ENCODE measurements around the gene WNT7A. TPM values are rescaled to one million over a fixed set of nuclear protein-coding genes. Genes with fewer than 3 reads are reported as not detected.

Gene WNT7A
- total RNA-seq, 1 donor from 2014 or later = not detected

GRCh38 chr3:13831386-13831996 lies 48.4 kb downstream of the WNT7A start:
- no peak for DNase-seq (ENCODE audit: extremely low read depth, low read depth, low spot score)

- no peak for DNase-seq (ENCODE audit: extremely low read depth, low read depth, low spot score)
Observed at GRCh38 chr3:13829311-13829710, 50.6 kb downstream of the WNT7A start.

GRCh38 chr3:13828501-13829265 lies 51.2 kb downstream of the WNT7A start:
- DNase-seq (ENCODE audit: extremely low read depth, low read depth, low spot score) = no peak

- DNase-seq (ENCODE audit: extremely low read depth, low read depth, low spot score) = no peak
Observed at GRCh38 chr3:13827699-13828098, 52.2 kb downstream of the WNT7A start.

GRCh38 chr3:13827256-13827655 lies 52.6 kb downstream of the WNT7A start:
- no peak for DNase-seq (ENCODE audit: extremely low read depth, low read depth, low spot score)

- DNase-seq (ENCODE audit: extremely low read depth, low read depth, low spot score) = no peak
Observed at GRCh38 chr3:13826672-13827071, 53.2 kb downstream of the WNT7A start.

GRCh38 chr3:13825821-13826220 lies 54.0 kb downstream of the WNT7A start:
- no peak for DNase-seq (ENCODE audit: extremely low read depth, low read depth, low spot score)

- no peak for DNase-seq (ENCODE audit: extremely low read depth, low read depth, low spot score)
Observed at GRCh38 chr3:13825311-13825579, 54.6 kb downstream of the WNT7A start.

- DNase-seq (ENCODE audit: extremely low read depth, low read depth, low spot score) = no peak
Observed at GRCh38 chr3:13824521-13825310, 55.2 kb downstream of the WNT7A start.

GRCh38 chr3:13823692-13824091 lies 56.2 kb downstream of the WNT7A start:
- DNase-seq (ENCODE audit: extremely low read depth, low read depth, low spot score) = no peak

- DNase-seq (ENCODE audit: extremely low read depth, low read depth, low spot score) = no peak
Observed at GRCh38 chr3:13822871-13823585, 56.8 kb downstream of the WNT7A start.

- no peak for DNase-seq (ENCODE audit: extremely low read depth, low read depth, low spot score)
Observed at GRCh38 chr3:13822042-13822441, 57.8 kb downstream of the WNT7A start.

GRCh38 chr3:13821126-13821525 lies 58.7 kb downstream of the WNT7A start:
- DNase-seq (ENCODE audit: extremely low read depth, low read depth, low spot score) = no peak

GRCh38 chr3:13818919-13819318 lies 61.0 kb downstream of the WNT7A start:
- no peak for DNase-seq (ENCODE audit: extremely low read depth, low read depth, low spot score)

- DNase-seq (ENCODE audit: extremely low read depth, low read depth, low spot score) = no peak
Observed at GRCh38 chr3:13815088-13815683, 64.7 kb downstream of the WNT7A start.

GRCh38 chr3:13812034-13812471 lies 67.8 kb downstream of the WNT7A start:
- DNase-seq (ENCODE audit: extremely low read depth, low read depth, low spot score) = no peak

GRCh38 chr3:13811614-13812013 lies 68.3 kb downstream of the WNT7A start:
- DNase-seq (ENCODE audit: extremely low read depth, low read depth, low spot score) = no peak

- DNase-seq (ENCODE audit: extremely low read depth, low read depth, low spot score) = no peak
Observed at GRCh38 chr3:13808550-13808949, 71.3 kb downstream of the WNT7A start.

GRCh38 chr3:13801361-13802204 lies 78.3 kb downstream of the WNT7A start:
- no peak for DNase-seq (ENCODE audit: extremely low read depth, low read depth, low spot score)

- DNase-seq (ENCODE audit: extremely low read depth, low read depth, low spot score) = no peak
Observed at GRCh38 chr3:13800064-13800463, 79.8 kb downstream of the WNT7A start.
